Naive thymus-derived CD4-positive, alpha-beta T cell (primary cell): ENCODE results near the gene RTTN. TPM values are rescaled to one million over a fixed set of nuclear protein-coding genes. Genes with fewer than 3 reads are reported as not detected.
"Not testable (repeated sequence)": the region's sequence is repeated elsewhere in the genome, so short reads cannot be mapped to it uniquely, and the experiment has no call there.

ENCODE experiments used
- ATAC-seq: fragments of 150-1000 bp; cut with Tn5 transposase; 2 replicates; pipeline ENCODE4 v1.10.0; 2021; ENCODE audit warnings: mild to moderate bottlenecking, moderate library complexity
- CTCF ChIA-PET: fragments of 350-600 bp; sonication (Branson Sonifier 250); formaldehyde crosslinking; loops from one replicate; lab custom pipeline; 2021; ENCODE audit warnings: antibody characterized with exemption; lab: Charles Lee
- POLR2A ChIA-PET: fragments of 350-600 bp; sonication (Branson Sonifier 250); formaldehyde crosslinking; loops from one replicate; lab custom pipeline; 2021; ENCODE audit warnings: antibody characterized with exemption, inconsistent platforms; lab: Charles Lee
- DNase-seq, 9 donors: peaks; one replicate each; pipeline versions ENCODE4 v3.0.0 to v3.0.0-alpha.2; 2020 to 2022; ENCODE audit warnings: mixed read lengths in 1 of 9
- H3K27ac ChIP-seq: one replicate; pipeline ENCODE4 v1.7.0; 2013; ENCODE audit warnings: mild to moderate bottlenecking, low read depth, low read length, moderate library complexity
- H3K27me3 ChIP-seq, 2 donors: one replicate each; pipeline ENCODE4 v1.7.0; 2013; ENCODE audit warnings: low read length in 2 of 2, mild to moderate bottlenecking in 2 of 2, moderate library complexity in 2 of 2; ENCODE audit not compliant: control insufficient read depth in 2 of 2, insufficient read depth in 2 of 2
- H3K36me3 ChIP-seq, 3 experiments: 1 replicate in 2 of 3; 2 replicates in 1 of 3; pipeline ENCODE4 v1.7.0; 2013; ENCODE audit warnings: low read length in 3 of 3, mild to moderate bottlenecking in 3 of 3, moderate library complexity in 1 of 3; ENCODE audit not compliant: insufficient read depth in 3 of 3, control insufficient read depth in 2 of 3
- H3K4me1 ChIP-seq, 2 donors: one replicate each; pipeline ENCODE4 v1.7.0; 2013; ENCODE audit warnings: low read length in 2 of 2, mild to moderate bottlenecking in 2 of 2, moderate library complexity in 1 of 2; ENCODE audit not compliant: control insufficient read depth in 2 of 2, insufficient read depth in 2 of 2
- H3K4me3 ChIP-seq: 2 replicates; pipeline ENCODE4 v1.7.0; 2013; ENCODE audit warnings: mild to moderate bottlenecking, low read length
- H3K9me3 ChIP-seq, 3 experiments: 1 replicate in 2 of 3; 2 replicates in 1 of 3; pipeline ENCODE4 v1.7.0; 2013; ENCODE audit warnings: low read length in 3 of 3; ENCODE audit not compliant: control insufficient read depth in 2 of 3
- H3K27ac Mint-ChIP-seq, 9 donors: one replicate each; pipeline ENCODE4 v1.8.0; 2020 to 2022; ENCODE audit warnings: mixed read lengths in 9 of 9, mild to moderate bottlenecking in 8 of 9, moderate library complexity in 5 of 9, inconsistent platforms in 2 of 9
- H3K27me3 Mint-ChIP-seq, 5 donors: one replicate each; pipeline ENCODE4 v1.8.0; 2021 to 2022; ENCODE audit warnings: mixed read lengths in 5 of 5, mild to moderate bottlenecking in 1 of 5
- H3K36me3 Mint-ChIP-seq, 5 donors: one replicate each; pipeline ENCODE4 v1.8.0; 2020 to 2022; ENCODE audit warnings: mixed read lengths in 5 of 5, mild to moderate bottlenecking in 3 of 5, inconsistent platforms in 1 of 5
- H3K4me1 Mint-ChIP-seq, 7 donors: one replicate each; pipeline ENCODE4 v1.8.0; 2020 to 2022; ENCODE audit warnings: mixed read lengths in 7 of 7, mild to moderate bottlenecking in 3 of 7, inconsistent platforms in 1 of 7
- H3K4me3 Mint-ChIP-seq, 10 donors: one replicate each; pipeline ENCODE4 v1.8.0; 2020 to 2022; ENCODE audit warnings: mild to moderate bottlenecking in 10 of 10, mixed read lengths in 10 of 10, moderate library complexity in 6 of 10, inconsistent platforms in 2 of 10
- H3K9me3 Mint-ChIP-seq, 11 donors: one replicate each; pipeline ENCODE4 v1.8.0; 2020 to 2022; ENCODE audit warnings: mixed read lengths in 11 of 11, mild to moderate bottlenecking in 4 of 11, inconsistent platforms in 1 of 11, moderate library complexity in 1 of 11
- intact Hi-C, 2 donors: fragments of 100-400 bp; cut with micrococcal nuclease; formaldehyde crosslinking; loops; one replicate each; pipeline ENCODE4 v1.15.1; 2023
- polyA plus RNA-seq, 2 donors: library from polyadenylated mRNA; unstranded; fragments of 300-500 nt; fragmentation: Illumina TruSeq; gene quantifications; one replicate each; pipeline ENCODE4 v1.2.3, GENCODE V29; 2021
- total RNA-seq, 6 experiments: library from RNA in 5 of 6; stranded (reverse) in 5 of 6; gene quantifications; 1 replicate in 5 of 6; 2 replicates in 1 of 6; pipeline ENCODE4 v1.2.3 and lab custom pipeline; 2021 to 2026

RTTN gene
- total and polyA plus RNA-seq, 7 experiments from 2014 or later = 2.8 to 33.2 (median 27.0) TPM

DNA sequence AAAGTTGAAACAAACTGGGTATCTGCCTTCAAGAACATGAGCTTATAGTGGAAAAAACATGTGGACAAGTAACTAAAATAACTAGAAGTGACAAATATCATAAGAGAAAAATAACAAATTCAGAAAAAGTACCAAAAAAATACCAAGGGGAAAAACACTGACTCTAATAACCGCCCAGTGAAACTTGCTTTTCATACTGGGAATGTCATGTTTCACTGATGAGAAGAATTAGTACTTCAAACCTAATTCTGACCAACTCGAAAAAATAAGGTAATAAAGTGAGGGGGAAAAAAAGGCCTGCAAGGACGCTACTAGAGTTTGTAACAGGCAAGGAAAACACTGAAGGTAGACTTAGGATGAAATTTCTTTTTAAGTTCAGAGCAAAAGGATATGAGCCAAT lies 83.6 kb downstream of the RTTN start:
- Mint-ChIP-seq H3K27me3 (no peaks in the 10 kb centered on the region), H3K4me3 (no peak overlapping the region), H3K4me1 (peaks cover 0 to 8% (median 0%) of the 10 kb centered on the region in 7 donors), H3K27ac (no peak overlapping the region), H3K36me3 (peaks cover 13 to 67% (median 46%) of the 10 kb centered on the region in 5 donors), H3K9me3 (peaks cover 0 to 7% (median 0%) of the 10 kb centered on the region in 11 donors)
- ChIA-PET CTCF (no interaction called here), POLR2A (no interaction called here)
- Histone ChIP-seq H3K4me1 (no peaks in the 10 kb centered on the region), H3K27ac (no peak overlapping the region), H3K9me3 (no peaks in the 10 kb centered on the region), H3K27me3 (no peaks in the 10 kb centered on the region), H3K36me3 (peaks cover 0 to 7% (median 0%) of the 10 kb centered on the region in 3 experiments), H3K4me3 (no peak overlapping the region)
- no peak for ATAC-seq
- intact Hi-C loops = no loop called here
- DNase-seq = no peak

DNA sequence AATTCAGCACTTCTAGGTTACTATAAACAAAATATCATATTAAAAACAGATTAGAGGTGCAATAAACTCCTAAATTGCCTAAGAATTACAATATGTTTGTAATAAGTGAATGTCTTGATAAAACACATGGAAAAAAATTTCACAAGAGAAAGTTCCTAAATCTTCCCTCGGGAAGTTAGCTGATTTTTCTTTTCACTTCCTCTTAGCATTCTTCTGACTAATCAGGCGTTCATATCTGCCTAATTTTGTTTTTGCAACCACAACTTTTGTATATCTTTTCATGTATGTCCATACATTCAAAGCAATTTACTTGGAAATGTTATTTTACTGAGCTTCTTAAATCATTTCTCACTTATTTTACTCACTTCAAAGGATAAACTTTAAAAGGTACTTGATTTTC lies 88.5 kb downstream of the RTTN start:
- no peak for ATAC-seq
- Mint-ChIP-seq H3K4me1 (peaks cover 0 to 8% (median 0%) of the 10 kb centered on the region in 7 donors), H3K4me3 (no peak overlapping the region), H3K27me3 (no peaks in the 10 kb centered on the region), H3K9me3 (peaks cover 0 to 7% (median 0%) of the 10 kb centered on the region in 11 donors), H3K36me3 (peaks cover 15 to 66% (median 59%) of the 10 kb centered on the region in 5 donors), H3K27ac (no peak overlapping the region)
- Histone ChIP-seq H3K4me3 (no peak overlapping the region), H3K27me3 (no peaks in the 10 kb centered on the region), H3K9me3 (no peaks in the 10 kb centered on the region), H3K36me3 (peaks cover 0 to 10% (median 0%) of the 10 kb centered on the region in 3 experiments), H3K27ac (no peak overlapping the region), H3K4me1 (no peaks in the 10 kb centered on the region)
- POLR2A ChIA-PET = no interaction called here
- CTCF ChIA-PET = no interaction called here
- DNase-seq = no peak
- intact Hi-C loops = no loop called here

DNA sequence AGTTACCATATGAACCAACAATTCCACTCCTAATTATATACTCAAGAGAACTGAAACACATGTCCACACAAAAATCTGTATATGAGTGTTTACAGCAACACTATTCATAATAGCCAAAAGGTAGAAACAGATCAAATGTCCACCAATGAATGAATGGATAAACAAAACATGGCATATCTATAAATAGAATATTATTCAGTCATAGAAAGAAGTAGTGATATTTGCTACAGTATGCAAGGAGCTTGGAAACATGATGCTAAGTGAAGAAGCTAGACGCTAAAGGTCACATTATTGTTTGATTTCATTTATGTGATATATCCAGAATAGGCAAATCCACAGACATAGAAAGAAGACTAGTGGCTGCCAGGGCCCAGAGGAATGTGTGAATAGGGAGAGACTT lies 92.0 kb downstream of the RTTN start:
- no peak overlapping the region for H3K4me3 ChIP-seq
- no peak overlapping the region for H3K27ac ChIP-seq
- ChIA-PET POLR2A (no interaction called here), CTCF (no interaction called here)
- H3K27me3 Mint-ChIP-seq = no peaks in the 10 kb centered on the region
- H3K27ac Mint-ChIP-seq = no peak overlapping the region
- peaks cover 16 to 60% (median 56%) of the 10 kb centered on the region in 5 donors for H3K36me3 Mint-ChIP-seq
- no peak overlapping the region for H3K4me3 Mint-ChIP-seq
- no peaks in the 10 kb centered on the region for H3K9me3 ChIP-seq
- H3K4me1 Mint-ChIP-seq = peaks cover 0 to 4% (median 0%) of the 10 kb centered on the region in 7 donors
- H3K4me1 ChIP-seq = no peaks in the 10 kb centered on the region
- ATAC-seq (no peak), DNase-seq (no peak)
- H3K9me3 Mint-ChIP-seq = peaks cover 0 to 4% (median 0%) of the 10 kb centered on the region in 11 donors
- H3K36me3 ChIP-seq = peaks cover 0 to 20% (median 0%) of the 10 kb centered on the region in 3 experiments
- no peaks in the 10 kb centered on the region for H3K27me3 ChIP-seq
- intact Hi-C loops = no loop called here

DNA sequence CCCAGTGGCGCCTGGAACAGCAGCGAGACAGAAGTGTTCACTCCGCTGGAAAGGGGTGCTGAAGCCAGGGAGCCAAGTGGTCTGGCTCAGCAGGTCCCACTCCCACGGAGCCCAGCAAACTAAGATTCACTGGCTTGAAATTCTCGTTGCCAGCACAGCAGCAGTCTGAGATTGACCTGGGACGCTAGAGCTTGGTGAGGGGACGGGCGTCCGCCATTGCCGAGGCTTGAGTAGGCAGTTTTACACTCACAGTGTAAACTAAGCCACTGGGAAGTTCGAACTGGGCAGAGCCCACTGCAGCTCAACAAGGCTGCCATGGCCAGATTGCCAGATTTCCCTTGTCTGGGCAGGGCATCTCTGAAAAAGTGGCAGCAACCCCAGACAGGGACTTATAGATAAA lies 94.8 kb downstream of the RTTN start:
- no peaks in the 10 kb centered on the region for H3K27me3 Mint-ChIP-seq
- Histone ChIP-seq H3K4me1 (no peaks in the 10 kb centered on the region), H3K27ac (no peak overlapping the region), H3K4me3 (no peak overlapping the region), H3K36me3 (peaks cover 5 to 43% (median 7%) of the 10 kb centered on the region in 3 experiments), H3K9me3 (no peaks in the 10 kb centered on the region), H3K27me3 (no peaks in the 10 kb centered on the region)
- H3K9me3 Mint-ChIP-seq = no peaks in the 10 kb centered on the region
- POLR2A ChIA-PET = no interaction called here
- DNase-seq (no peak), ATAC-seq (no peak)
- H3K27ac Mint-ChIP-seq = no peak overlapping the region
- CTCF ChIA-PET = interaction anchor here (0.6 kb wide), 1 partner anchor 285 kb away, joined by 3 read pairs; no protein-coding TSS in a partner anchor
- intact Hi-C loops = no loop called here
- no peak overlapping the region for H3K4me3 Mint-ChIP-seq
- peaks cover 23 to 66% (median 62%) of the 10 kb centered on the region in 5 donors for H3K36me3 Mint-ChIP-seq
- H3K4me1 Mint-ChIP-seq = no peaks in the 10 kb centered on the region

DNA sequence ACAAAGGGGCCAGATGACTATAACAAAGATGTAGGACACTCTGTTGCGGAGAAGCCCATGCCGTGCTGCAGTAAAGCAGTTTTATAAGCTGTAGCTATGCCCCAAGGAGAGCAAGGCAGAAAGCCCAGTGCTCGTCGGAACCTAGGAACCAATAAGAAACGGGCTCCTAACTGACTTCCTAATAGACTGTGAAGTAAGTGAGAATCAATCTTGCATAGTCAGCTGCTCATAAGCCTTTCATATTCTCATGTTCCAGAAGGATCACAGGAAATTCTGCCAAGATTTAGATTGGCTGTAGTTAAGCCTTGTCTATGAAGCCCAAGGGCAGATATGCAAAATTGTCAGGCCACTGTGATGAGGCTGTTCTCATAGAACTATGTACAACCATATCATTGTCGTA lies 98.4 kb downstream of the RTTN start:
- intact Hi-C loops = no loop called here
- H3K4me1 ChIP-seq = no peaks in the 10 kb centered on the region
- no peaks in the 10 kb centered on the region for H3K27me3 ChIP-seq
- H3K36me3 ChIP-seq = peaks cover 5 to 43% (median 7%) of the 10 kb centered on the region in 3 experiments
- no peak overlapping the region for H3K4me3 ChIP-seq
- Mint-ChIP-seq H3K4me3 (no peak overlapping the region), H3K36me3 (peaks cover 23 to 78% (median 58%) of the 10 kb centered on the region in 5 donors), H3K9me3 (peaks cover 0 to 9% (median 3%) of the 10 kb centered on the region in 11 donors), H3K27me3 (no peaks in the 10 kb centered on the region), H3K4me1 (no peaks in the 10 kb centered on the region), H3K27ac (peak overlapping the region in 1 of 9 donors; percentile 29)
- no peak overlapping the region for H3K27ac ChIP-seq
- DNase-seq = no peak
- no peak for ATAC-seq
- no peaks in the 10 kb centered on the region for H3K9me3 ChIP-seq
- CTCF ChIA-PET = no interaction called here
- POLR2A ChIA-PET = no interaction called here

DNA sequence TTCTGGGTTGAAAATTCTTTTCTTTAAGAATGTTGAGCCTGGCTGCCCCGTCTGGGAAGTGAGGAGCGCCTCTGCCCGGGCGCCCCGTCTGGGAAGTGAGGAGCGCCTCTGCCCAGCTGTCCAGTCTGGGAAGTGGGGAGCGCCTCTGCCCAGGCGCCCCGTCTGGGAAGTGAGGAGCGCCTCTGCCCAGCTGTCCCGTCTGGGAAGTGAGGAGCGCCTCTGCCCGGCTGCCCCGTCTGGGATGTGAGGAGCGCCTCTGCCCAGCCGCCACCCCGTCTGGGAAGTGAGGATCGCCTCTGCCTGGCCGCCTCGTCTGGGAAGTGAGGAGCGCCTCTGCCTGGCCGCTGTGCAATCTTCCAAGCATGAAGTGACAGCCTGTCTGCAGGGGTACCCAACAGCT lies 102.6 kb downstream of the RTTN start:
- H3K27me3 ChIP-seq, CTCF ChIA-PET, DNase-seq, H3K27me3 Mint-ChIP-seq, H3K27ac Mint-ChIP-seq, POLR2A ChIA-PET, H3K4me1 ChIP-seq, H3K4me3 ChIP-seq, ATAC-seq, intact Hi-C loops, H3K9me3 ChIP-seq, H3K4me1 Mint-ChIP-seq, H3K27ac ChIP-seq, H3K4me3 Mint-ChIP-seq: not testable (repeated sequence)
- H3K9me3 Mint-ChIP-seq = peaks cover 5 to 47% (median 17%) of the 10 kb centered on the region in 11 donors
- H3K36me3 ChIP-seq = peaks cover 5 to 23% (median 7%) of the 10 kb centered on the region in 3 experiments
- H3K36me3 Mint-ChIP-seq = peaks cover 20 to 72% (median 55%) of the 10 kb centered on the region in 5 donors

DNA sequence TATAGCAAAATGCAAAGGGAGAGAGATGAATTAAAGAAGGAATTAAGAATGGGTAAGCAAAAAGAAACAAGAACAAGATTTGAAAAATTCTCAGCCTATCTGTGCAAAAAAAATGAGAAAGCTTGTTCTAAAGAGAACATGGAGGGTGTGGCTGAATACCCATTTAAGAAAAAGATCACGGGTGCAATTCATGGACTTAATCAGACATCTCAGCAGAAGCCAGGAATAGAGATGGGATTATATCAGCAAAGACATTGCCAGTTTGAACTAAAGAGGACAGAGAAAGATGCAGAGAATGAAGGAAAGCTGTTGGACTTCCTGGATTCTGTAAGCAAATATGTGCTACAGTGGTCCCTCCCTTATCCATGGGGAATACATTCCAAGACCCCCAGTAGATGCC lies 115.6 kb downstream of the RTTN start:
- Histone ChIP-seq H3K4me3 (no peak overlapping the region), H3K27ac (no peak overlapping the region), H3K9me3 (no peaks in the 10 kb centered on the region), H3K27me3 (no peaks in the 10 kb centered on the region), H3K36me3 (peaks cover 0 to 8% (median 0%) of the 10 kb centered on the region in 3 experiments), H3K4me1 (no peaks in the 10 kb centered on the region)
- peaks cover 0 to 6% (median 0%) of the 10 kb centered on the region in 11 donors for H3K9me3 Mint-ChIP-seq
- H3K27me3 Mint-ChIP-seq = no peaks in the 10 kb centered on the region
- POLR2A ChIA-PET = no interaction called here
- no peak overlapping the region for H3K4me3 Mint-ChIP-seq
- peak overlapping the region in 7 of 9 donors; percentile 3 to 68 (median 47) for H3K27ac Mint-ChIP-seq
- H3K4me1 Mint-ChIP-seq = no peaks in the 10 kb centered on the region
- CTCF ChIA-PET = no interaction called here
- intact Hi-C loops = loop anchor here in 1 of 2 donors (5.0 to 10.0 kb wide), 4 partner anchors 243 to 1373 kb away; partner anchors contain the start of gene TMX3
- peaks cover 0 to 21% (median 11%) of the 10 kb centered on the region in 5 donors for H3K36me3 Mint-ChIP-seq
- DNase-seq = no peak
- no peak for ATAC-seq
